HepG2 (cell line): Measurements from ENCODE around the gene STMND1. TPM values are rescaled to one million over a fixed set of nuclear protein-coding genes. Genes with fewer than 3 reads are reported as not detected.

Source experiments
- CBX1 ChIP-seq: IDR thresholded peaks from one replicate; pipeline ENCODE4 v1.6.1; 2016; ENCODE audit warnings: antibody characterized with exemption, low read depth
- CEBPG ChIP-seq: IDR thresholded peaks from 2 replicates; pipeline ENCODE4 v1.6.1; 2016
- CEBPZ ChIP-seq: IDR thresholded peaks from 2 replicates; pipeline ENCODE4 v1.6.1; 2012; ENCODE audit warnings: low read length, improper control_type of control experiment
- DR1 ChIP-seq: sonication (generic); formaldehyde crosslinking; IDR thresholded peaks from 2 replicates; pipeline ENCODE4 v1.8.0; 2021; ENCODE audit warnings: mild to moderate bottlenecking, missing genetic modification reagents, inconsistent platforms
- E2F1 ChIP-seq: sonication (generic); formaldehyde crosslinking; IDR thresholded peaks from 2 replicates; pipeline ENCODE4 v1.5.0; 2020; ENCODE audit warnings: missing genetic modification reagents
- FOSL1 ChIP-seq: sonication (generic); formaldehyde crosslinking; IDR thresholded peaks from 2 replicates; pipeline ENCODE4 v1.9.0; 2021; ENCODE audit warnings: missing genetic modification reagents, borderline replicate concordance
- HNF4A ChIP-seq: sonication (generic); formaldehyde crosslinking; IDR thresholded peaks from 2 replicates; pipeline ENCODE4 v1.4.0; 2020; ENCODE audit warnings: missing genetic modification reagents
- KDM4B ChIP-seq: sonication (generic); formaldehyde crosslinking; IDR thresholded peaks from 2 replicates; pipeline ENCODE4 v1.4.0; 2020; ENCODE audit warnings: missing genetic modification reagents
- RELA ChIP-seq: sonication (generic); formaldehyde crosslinking; IDR thresholded peaks from 2 replicates; pipeline ENCODE4 v1.4.0; 2020; ENCODE audit warnings: missing genetic modification reagents
- SKI ChIP-seq: fragments of 450-650 bp; IDR thresholded peaks from one replicate; pipeline ENCODE4 v1.6.1; 2018; ENCODE audit warnings: mild to moderate bottlenecking; ENCODE audit not compliant: partially characterized antibody
- TFAP4 ChIP-seq: sonication (generic); IDR thresholded peaks from 2 replicates; pipeline ENCODE4 v1.6.1; 2016; ENCODE audit warnings: low read depth, borderline replicate concordance
- ZBTB33 ChIP-seq: sonication (generic); formaldehyde crosslinking; IDR thresholded peaks from 2 replicates; pipeline ENCODE4 v1.4.0; 2020; ENCODE audit warnings: missing genetic modification reagents
- ZNF18 ChIP-seq: sonication (generic); formaldehyde crosslinking; IDR thresholded peaks from 2 replicates; pipeline ENCODE4 v1.8.0; 2022; ENCODE audit warnings: mild to moderate bottlenecking, missing genetic modification reagents; ENCODE audit not compliant: insufficient replicate concordance
- ZNF207 ChIP-seq: fragments of 450-650 bp; IDR thresholded peaks from 2 replicates; pipeline ENCODE4 v1.6.1; 2016; ENCODE audit warnings: antibody characterized with exemption, borderline replicate concordance
- ZNF224 ChIP-seq: sonication (generic); formaldehyde crosslinking; IDR thresholded peaks from 2 replicates; pipeline ENCODE4 v1.5.0; 2020; ENCODE audit warnings: mild to moderate bottlenecking, missing genetic modification reagents
- ZNF772 ChIP-seq: sonication (generic); formaldehyde crosslinking; IDR thresholded peaks from 2 replicates; pipeline ENCODE4 v1.5.0; 2020; ENCODE audit warnings: mild to moderate bottlenecking, missing genetic modification reagents
- polyA plus RNA-seq, 8 experiments: library from polyadenylated mRNA; depleted of rRNA in 3 of 8; stranded (reverse) in 7 of 8; unstranded in 1 of 8; fragments of >200 nt; fragmentation: Illumina TruSeq in 4 of 8; extraction: Trizol in 4 of 8; gene quantifications; 2 replicates each; pipeline versions ENCODE4 v1.2.1 to v1.2.3, GENCODE V29; 2011 to 2016; ENCODE audit warnings: low read depth in 4 of 8, missing spikeins in 1 of 8, mixed read lengths in 1 of 8; ENCODE audit not compliant: insufficient read depth in 1 of 8
- total RNA-seq, 5 experiments: library from RNA; depleted of rRNA; stranded (reverse); fragments of >200 nt; fragmentation: Illumina TruSeq; extraction: Trizol; gene quantifications; 2 replicates each; pipeline ENCODE4 v1.2.3, GENCODE V29; 2016; ENCODE audit warnings: low read depth in 1 of 5

The STMND1 gene
- total and polyA plus RNA-seq, 2 of the 13 experiments (the other 11 are each of a cell fraction or from before 2014, with no cell fraction given) = not detected

GRCh38 chr6:17159240-17159639 is 57.4 kb downstream of the STMND1 start (continued):
- TF ChIP-seq SKI = no peak
- no peak for TF ChIP-seq CBX1
- no peak for TF ChIP-seq ZBTB33 (CRISPR knock-in tag)
- TF ChIP-seq ZNF224 (CRISPR knock-in tag) = no peak
- TF ChIP-seq RELA (CRISPR knock-in tag) = no peak
- no peak for TF ChIP-seq FOSL1 (CRISPR knock-in tag)
- TF ChIP-seq ZNF207 = no peak
- TF ChIP-seq ZNF772 (CRISPR knock-in tag) = 0 out of 2 replicates have a peak, but pooled peaks have one; percentile 38
- TF ChIP-seq CEBPZ = no peak
- TF ChIP-seq ZNF18 = no peak
- TF ChIP-seq HNF4A = peak; percentile 49
- TF ChIP-seq TFAP4 = no peak
- TF ChIP-seq E2F1 (CRISPR knock-in tag) = no peak
- TF ChIP-seq CEBPG = peak; percentile 87
- no peak for TF ChIP-seq KDM4B
- TF ChIP-seq DR1 (CRISPR knock-in tag) = no peak
